Osteoblast (primary cell): ENCODE results near the gene DNAH10. TPM values are rescaled to one million over a fixed set of nuclear protein-coding genes. Genes with fewer than 3 reads are reported as not detected.

ENCODE experiments used
- DNase-seq: peaks from one replicate; pipeline ENCODE4 v3.0.0; 2011; ENCODE audit warnings: low spot score, mixed read lengths; ENCODE audit not compliant: insufficient read length; ENCODE audit errors: missing footprints
- H2AFZ ChIP-seq: 2 replicates; pipeline ENCODE4 v1.6.0; 2011; ENCODE audit warnings: mild to moderate bottlenecking, low read length
- H3K27ac ChIP-seq: 2 replicates; pipeline ENCODE4 v1.5.1; 2011; ENCODE audit warnings: mild to moderate bottlenecking, low read depth, low read length, moderate library complexity
- H3K27me3 ChIP-seq: 2 replicates; pipeline ENCODE4 v1.6.0; 2012; ENCODE audit warnings: mild to moderate bottlenecking, control low read depth, inconsistent platforms, low read length, moderate library complexity; ENCODE audit not compliant: insufficient read depth
- H3K36me3 ChIP-seq: 2 replicates; pipeline ENCODE4 v1.5.1; 2011; ENCODE audit warnings: mild to moderate bottlenecking, low read length, control low read depth, moderate library complexity; ENCODE audit not compliant: insufficient read depth
- H3K4me1 ChIP-seq: 2 replicates; pipeline ENCODE4 v1.5.1; 2011; ENCODE audit warnings: mild to moderate bottlenecking, low read length, control low read depth, moderate library complexity; ENCODE audit not compliant: insufficient read depth
- H3K4me2 ChIP-seq: 2 replicates; pipeline ENCODE4 v1.6.0; 2011; ENCODE audit warnings: mild to moderate bottlenecking, low read length; ENCODE audit not compliant: insufficient read depth
- H3K4me3 ChIP-seq: fragments of 200-600 bp; sonication (generic); 3 replicates; pipeline ENCODE4 v1.5.1; 2012; ENCODE audit warnings: mild to moderate bottlenecking, low read length, inconsistent platforms; ENCODE audit not compliant: insufficient read depth
- H3K79me2 ChIP-seq: 2 replicates; pipeline ENCODE4 v1.6.0; 2012; ENCODE audit warnings: mild to moderate bottlenecking, low read length, control low read depth, inconsistent platforms; ENCODE audit not compliant: insufficient read depth
- H3K9me3 ChIP-seq: 2 replicates; pipeline ENCODE4 v1.5.1; 2011; ENCODE audit warnings: low read depth, low read length, control low read depth
- H4K20me1 ChIP-seq: 2 replicates; pipeline ENCODE4 v1.6.0; 2012; ENCODE audit warnings: mild to moderate bottlenecking, low read length, control low read depth; ENCODE audit not compliant: insufficient read depth
- CTCF ChIP-seq: IDR thresholded peaks from 2 replicates; pipeline ENCODE4 v1.5.1; 2011; ENCODE audit warnings: mild to moderate bottlenecking, low read depth, low read length, moderate library complexity; ENCODE audit errors: extremely low read depth
- total RNA-seq: library from RNA; depleted of rRNA; stranded (reverse); fragments of >200 nt; gene quantifications from 2 replicates; pipeline ENCODE4 v1.2.3, GENCODE V29; 2012

Gene DNAH10
- total RNA-seq, 1 donor: 0.72 TPM

GRCh38 chr12:123877968-123878367 is 115.9 kb downstream of the DNAH10 start:
- no peak overlapping the region for H2AFZ ChIP-seq
- H3K4me2 ChIP-seq: no peak overlapping the region
- no peak overlapping the region for H3K27ac ChIP-seq
- TF ChIP-seq CTCF: no peak
- H4K20me1 ChIP-seq: no peaks in the 10 kb centered on the region
- no peaks in the 10 kb centered on the region for H3K4me1 ChIP-seq
- no peak for DNase-seq
- no peak overlapping the region for H3K4me3 ChIP-seq
- no peaks in the 10 kb centered on the region for H3K79me2 ChIP-seq
- H3K9me3 ChIP-seq: no peaks in the 10 kb centered on the region
- H3K27me3 ChIP-seq: peaks cover 36% of the 10 kb centered on the region
- no peaks in the 10 kb centered on the region for H3K36me3 ChIP-seq

- no peaks in the 10 kb centered on the region for H3K36me3 ChIP-seq
- no peak overlapping the region for H2AFZ ChIP-seq
- H3K4me1 ChIP-seq: no peaks in the 10 kb centered on the region
- peaks cover 32% of the 10 kb centered on the region for H3K27me3 ChIP-seq
- TF ChIP-seq CTCF: no peak
- no peaks in the 10 kb centered on the region for H3K79me2 ChIP-seq
- no peak overlapping the region for H3K4me3 ChIP-seq
- no peak for DNase-seq
- no peak overlapping the region for H3K4me2 ChIP-seq
- H3K27ac ChIP-seq: no peak overlapping the region
- H3K9me3 ChIP-seq: no peaks in the 10 kb centered on the region
- no peaks in the 10 kb centered on the region for H4K20me1 ChIP-seq
Observed at GRCh38 chr12:123879101-123879500, 117.0 kb downstream of the DNAH10 start.

GRCh38 chr12:123879691-123880090 is 117.6 kb downstream of the DNAH10 start:
- no peak overlapping the region for H3K4me3 ChIP-seq
- no peak for TF ChIP-seq CTCF
- H3K27me3 ChIP-seq: peaks cover 31% of the 10 kb centered on the region
- H3K4me2 ChIP-seq: no peak overlapping the region
- H2AFZ ChIP-seq: no peak overlapping the region
- H3K79me2 ChIP-seq: no peaks in the 10 kb centered on the region
- no peaks in the 10 kb centered on the region for H3K4me1 ChIP-seq
- H4K20me1 ChIP-seq: no peaks in the 10 kb centered on the region
- H3K9me3 ChIP-seq: no peaks in the 10 kb centered on the region
- H3K27ac ChIP-seq: no peak overlapping the region
- DNase-seq: no peak
- no peaks in the 10 kb centered on the region for H3K36me3 ChIP-seq

GRCh38 chr12:123882161-123882705 is 120.1 kb downstream of the DNAH10 start:
- H3K27me3 ChIP-seq: peaks cover 34% of the 10 kb centered on the region
- no peak for TF ChIP-seq CTCF
- H3K4me1 ChIP-seq: no peaks in the 10 kb centered on the region
- H2AFZ ChIP-seq: no peak overlapping the region
- no peak for DNase-seq
- no peak overlapping the region for H3K4me3 ChIP-seq
- H4K20me1 ChIP-seq: no peaks in the 10 kb centered on the region
- H3K4me2 ChIP-seq: no peak overlapping the region
- no peak overlapping the region for H3K27ac ChIP-seq
- H3K79me2 ChIP-seq: no peaks in the 10 kb centered on the region
- H3K36me3 ChIP-seq: no peaks in the 10 kb centered on the region
- H3K9me3 ChIP-seq: no peaks in the 10 kb centered on the region
